HepG2 (cell line): Measurements from ENCODE around the gene KCNH1. TPM values are rescaled to one million over a fixed set of nuclear protein-coding genes. Genes with fewer than 3 reads are reported as not detected.

Experiments used
- ATAC-seq: fragments of 200-7000 bp; cut with Tn5 transposase; 3 replicates; pipeline ENCODE4 v1.9.1; 2020; ENCODE audit warnings: mild to moderate bottlenecking, moderate library complexity
- BruUV-seq: library from RNA; stranded (reverse); fragments of 400-500 nt; replicated peaks from 2 replicates; lab custom pipeline; 2021; lab: Mats Ljungman, UMichigan
- CTCF ChIA-PET: fragments of 300-600 bp; formaldehyde crosslinking; extraction: SDS; loops from one replicate; lab custom pipeline; 2021; ENCODE audit warnings: low total read pairs, inconsistent platforms, low intra/inter-chr PET ratio; lab: Yijun Ruan, JAX
- POLR2A ChIA-PET: fragments of 350-600 bp; sonication (Branson Sonifier 250); formaldehyde crosslinking; loops from one replicate; lab custom pipeline; 2020; ENCODE audit warnings: antibody characterized with exemption, inconsistent platforms; lab: Yijun Ruan, JAX
- DNase-seq: peaks from one replicate; pipeline ENCODE4 v3.0.0-alpha.2; 2015; ENCODE audit warnings: low spot score
- FAIRE-seq: peaks from 3 replicates; lab custom pipeline; 2011; peaks lifted over from hg19 to GRCh38; lab: Jason Lieb, UNC
- H2AFZ ChIP-seq: one replicate; pipeline ENCODE4 v1.6.1; 2011; ENCODE audit warnings: low read length, inconsistent platforms
- H3K27ac ChIP-seq: fragments of 300-600 bp; 3 replicates; pipeline ENCODE4 v1.8.0; 2011; ENCODE audit warnings: mixed run types, mild to moderate bottlenecking, mixed read lengths, low read length, inconsistent platforms; ENCODE audit not compliant: insufficient read depth; ENCODE audit errors: extremely low read length
- H3K27me3 ChIP-seq, 2 experiments: fragments of 200-600 bp in 1 of 2; 2 replicates in 1 of 2; 3 replicates in 1 of 2; pipeline versions ENCODE4 v1.6.0 to v1.8.0; 2011; ENCODE audit warnings: low read length in 2 of 2, mild to moderate bottlenecking in 2 of 2, moderate library complexity in 2 of 2, inconsistent platforms in 1 of 2; ENCODE audit not compliant: insufficient read depth in 2 of 2, control insufficient read depth in 1 of 2
- H3K36me3 ChIP-seq, 2 experiments: fragments of 200-600 bp in 1 of 2; replicated peaks in 1 of 2; 2 replicates in 1 of 2; 3 replicates in 1 of 2; pipeline versions ENCODE4 v1.5.1 to v1.8.0; 2011; ENCODE audit warnings: low read length in 2 of 2, inconsistent platforms in 1 of 2; ENCODE audit not compliant: insufficient read depth in 2 of 2, control insufficient read depth in 1 of 2
- H3K4me1 ChIP-seq: 2 replicates; pipeline ENCODE4 v1.5.1; 2012; ENCODE audit warnings: low read length, inconsistent platforms; ENCODE audit not compliant: insufficient read depth
- H3K4me2 ChIP-seq: 2 replicates; pipeline ENCODE4 v1.6.0; 2011; ENCODE audit warnings: low read depth, low read length, inconsistent platforms
- H3K4me3 ChIP-seq, 3 experiments: fragments of 200-600 bp in 1 of 3; sonication (generic), shearing (Covaris generic) in 1 of 3; replicated peaks in 1 of 3; 2 replicates each; pipeline ENCODE4 v1.5.1; 2011 to 2016; ENCODE audit warnings: low read length in 3 of 3, inconsistent platforms in 2 of 3, low read depth in 2 of 3, mild to moderate bottlenecking in 2 of 3, control low read depth in 1 of 3, mixed read lengths in 1 of 3; ENCODE audit not compliant: insufficient read depth in 1 of 3
- H3K79me2 ChIP-seq: one replicate; pipeline ENCODE4 v1.6.1; 2011; ENCODE audit warnings: low read length, inconsistent platforms; ENCODE audit not compliant: insufficient read depth
- H3K9ac ChIP-seq: 2 replicates; pipeline ENCODE4 v1.6.0; 2011; ENCODE audit warnings: mild to moderate bottlenecking, low read depth, low read length, inconsistent platforms; ENCODE audit not compliant: insufficient read depth
- H3K9me3 ChIP-seq: 2 replicates; pipeline ENCODE4 v1.5.1; 2012; ENCODE audit warnings: mild to moderate bottlenecking, low read length
- H4K20me1 ChIP-seq: 2 replicates; pipeline ENCODE4 v1.6.0; 2011; ENCODE audit warnings: inconsistent platforms, mild to moderate bottlenecking, low read length, moderate library complexity; ENCODE audit not compliant: insufficient read depth
- AHR ChIP-seq: IDR thresholded peaks from 2 replicates; pipeline ENCODE4 v1.6.1; 2018; ENCODE audit warnings: missing genetic modification reagents, missing compliant biosample characterization
- SIX4 ChIP-seq: sonication (generic); formaldehyde crosslinking; IDR thresholded peaks from 2 replicates; pipeline ENCODE4 v1.4.0; 2020; ENCODE audit warnings: missing genetic modification reagents
- SRF ChIP-seq: IDR thresholded peaks from 2 replicates; pipeline ENCODE4 v1.6.1; 2011; ENCODE audit warnings: mild to moderate bottlenecking, low read depth, low read length, moderate library complexity
- ZBTB8A ChIP-seq: sonication (generic); formaldehyde crosslinking; IDR thresholded peaks from 2 replicates; pipeline ENCODE4 v1.4.0; 2020; ENCODE audit warnings: mild to moderate bottlenecking, low read depth, missing genetic modification reagents, borderline replicate concordance
- ZFP82 ChIP-seq: sonication (generic); formaldehyde crosslinking; IDR thresholded peaks from 2 replicates; pipeline ENCODE4 v1.5.1; 2020; ENCODE audit warnings: mild to moderate bottlenecking, missing genetic modification reagents, borderline replicate concordance
- ZFY ChIP-seq: sonication (generic); formaldehyde crosslinking; IDR thresholded peaks from 2 replicates; pipeline ENCODE4 v1.4.0; 2020; ENCODE audit warnings: missing genetic modification reagents
- ZNF337 ChIP-seq: sonication (generic); formaldehyde crosslinking; IDR thresholded peaks from 2 replicates; pipeline ENCODE4 v1.5.1; 2020; ENCODE audit warnings: missing genetic modification reagents, low read depth, mild to moderate bottlenecking, borderline replicate concordance
- ZNF558 ChIP-seq: sonication (generic); formaldehyde crosslinking; IDR thresholded peaks from 2 replicates; pipeline ENCODE4 v1.9.0; 2022; ENCODE audit warnings: mild to moderate bottlenecking, missing genetic modification reagents, borderline replicate concordance
- ZNF605 ChIP-seq: sonication (generic); formaldehyde crosslinking; IDR thresholded peaks from 2 replicates; pipeline ENCODE4 v1.8.0; 2022; ENCODE audit warnings: mild to moderate bottlenecking, missing genetic modification reagents
- WGBS: methylation state at CpG from one replicate; pipeline ENCODE4 v1.1.6; 2017; ENCODE audit warnings: low lambda C conversion rate; 5-methylcytosine and 5-hydroxymethylcytosine counted together
- in situ Hi-C: cut with HindIII; loops from 2 replicates; pipeline ENCODE4 v1.10.0; 2017; ENCODE audit warnings: low pct_unique_long_range_greater_than_20kb; ENCODE audit not compliant: extremely low pct_ligation_motif_present
- intact Hi-C: fragments of 100-400 bp; cut with micrococcal nuclease; formaldehyde crosslinking; loops from one replicate; pipeline ENCODE4 v1.10.0; 2022; ENCODE audit not compliant: unreplicated experiment
- polyA plus RNA-seq, 8 experiments: library from polyadenylated mRNA; depleted of rRNA in 3 of 8; stranded (reverse) in 7 of 8; unstranded in 1 of 8; fragments of >200 nt; fragmentation: Illumina TruSeq in 4 of 8; extraction: Trizol in 4 of 8; gene quantifications; 2 replicates each; pipeline versions ENCODE4 v1.2.1 to v1.2.3, GENCODE V29; 2011 to 2016; ENCODE audit warnings: low read depth in 4 of 8, missing spikeins in 1 of 8, mixed read lengths in 1 of 8; ENCODE audit not compliant: insufficient read depth in 1 of 8
- total RNA-seq, 5 experiments: library from RNA; depleted of rRNA; stranded (reverse); fragments of >200 nt; fragmentation: Illumina TruSeq; extraction: Trizol; gene quantifications; 2 replicates each; pipeline ENCODE4 v1.2.3, GENCODE V29; 2016; ENCODE audit warnings: low read depth in 1 of 5
- TF ChIP-seq, protein P1 (sequence below): sonication (generic); formaldehyde crosslinking; IDR thresholded peaks from 2 replicates; pipeline ENCODE4 v1.4.0; 2020; ENCODE audit warnings: missing genetic modification reagents; ENCODE audit errors: not compliant biosample characterization
- TF ChIP-seq, protein P2 (sequence below), 2 experiments: sonication (generic) in 1 of 2; formaldehyde crosslinking in 1 of 2; IDR thresholded peaks; 2 replicates each; pipeline versions ENCODE4 v1.6.1 to v1.9.0; 2014 to 2022; ENCODE audit warnings: antibody characterized with exemption in 1 of 2, borderline replicate concordance in 1 of 2, inconsistent platforms in 1 of 2, low read depth in 1 of 2, missing genetic modification reagents in 1 of 2

Gene KCNH1
- total and polyA plus RNA-seq, 2 of the 13 experiments (the other 11 are each of a cell fraction or from before 2014, with no cell fraction given), result not detected

DNA sequence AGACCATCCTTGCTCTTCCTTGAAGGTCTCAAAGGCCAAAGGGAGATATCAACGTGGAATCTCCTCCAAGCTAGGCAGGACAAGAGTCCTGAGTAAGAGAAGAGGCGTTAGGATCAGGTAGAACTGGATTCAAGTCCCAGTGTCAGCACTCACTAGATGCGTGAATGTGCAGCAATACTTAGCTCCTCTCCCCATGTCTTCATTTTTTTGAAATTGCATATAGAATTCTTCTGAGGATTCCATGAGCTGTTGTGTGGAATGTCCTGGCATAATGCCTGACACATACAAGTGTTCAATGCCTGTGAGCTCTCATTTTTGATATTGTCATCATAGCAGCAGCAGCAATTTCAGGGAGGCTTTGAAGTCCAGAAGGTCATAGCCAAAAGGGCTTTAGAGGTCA, 333.2 kb downstream of the KCNH1 start (continued):
- TF ChIP-seq ZBTB8A (no peak), ZNF558 (CRISPR knock-in tag) (no peak)

DNA sequence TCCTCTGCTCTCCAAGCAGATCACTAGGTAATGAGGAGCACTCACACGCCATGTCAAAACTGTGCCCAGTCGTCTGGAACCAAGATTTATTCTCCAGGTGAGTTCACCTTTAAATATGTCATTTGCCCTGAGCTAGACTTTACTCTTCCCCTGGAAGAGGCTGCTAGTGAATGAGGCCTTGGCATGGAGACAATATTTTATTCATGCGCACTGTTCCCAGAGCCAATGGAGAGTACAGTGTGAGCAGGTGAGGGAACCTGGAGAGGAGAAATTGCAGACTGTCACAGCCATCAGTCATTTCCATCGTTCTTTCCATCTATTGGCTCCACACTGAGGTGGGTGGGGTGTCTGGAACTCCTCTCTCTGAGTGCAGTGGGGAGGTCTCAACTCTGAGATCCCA, 333.6 kb downstream of the KCNH1 start:
- H3K9ac ChIP-seq, result no peak overlapping the region
- POLR2A ChIA-PET, result no interaction called here
- in situ Hi-C loops, result no loop called here
- FAIRE-seq, result no peak
- no peaks in the 10 kb centered on the region for H3K4me1 ChIP-seq
- no peaks in the 10 kb centered on the region for H3K27me3 ChIP-seq
- H3K36me3 ChIP-seq, result no peaks in the 10 kb centered on the region
- TF ChIP-seq SIX4 (CRISPR knock-in tag) (no peak), ZFY (CRISPR knock-in tag) (no peak), AHR (no peak), ZFP82 (CRISPR knock-in tag) (no peak), ZNF337 (CRISPR knock-in tag) (no peak)
- TF ChIP-seq, all 625 proteins: peak for 0
- Histone ChIP-seq H3K9me3 (no peaks in the 10 kb centered on the region), H3K79me2 (no peaks in the 10 kb centered on the region), H3K27ac (no peak overlapping the region), H4K20me1 (no peaks in the 10 kb centered on the region), H3K4me2 (no peak overlapping the region), H2AFZ (no peak overlapping the region), H3K4me3 (no peak overlapping the region)
- CTCF ChIA-PET, result no interaction called here
- intact Hi-C loops, result no loop called here
- BruUV-seq, result no TSS peak
- 29% methylated on average over 4 of the region's 4 CpGs for WGBS
- DNase-seq (no peak), ATAC-seq (no peak)

DNA sequence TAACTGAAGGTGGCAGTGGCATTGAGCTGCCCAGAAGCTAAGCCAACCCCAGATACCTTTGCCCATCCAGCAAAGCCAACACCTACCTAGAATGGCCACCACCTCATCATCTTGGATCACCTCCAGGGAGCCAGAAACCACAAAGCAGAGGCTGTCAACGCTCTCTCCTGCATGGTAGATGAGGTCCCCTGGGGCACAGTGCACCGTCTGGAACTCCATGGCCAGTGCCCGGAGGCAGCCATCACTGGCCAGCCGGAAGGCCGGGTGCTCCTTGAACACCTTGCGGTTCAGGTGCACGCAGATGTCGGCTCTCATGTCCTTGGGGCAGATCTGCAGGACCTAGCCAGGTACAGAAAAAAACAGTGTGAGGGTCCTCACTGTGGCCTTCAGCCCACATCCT, 336.5 kb downstream of the KCNH1 start:
- in situ Hi-C loops (no loop called here), intact Hi-C loops (no loop called here)
- no peak for ATAC-seq
- H2AFZ ChIP-seq, result no peak overlapping the region
- POLR2A ChIA-PET, result no interaction called here
- H3K36me3 ChIP-seq, result no peaks in the 10 kb centered on the region
- no peaks in the 10 kb centered on the region for H3K79me2 ChIP-seq
- no peak overlapping the region for H3K4me3 ChIP-seq
- no peaks in the 10 kb centered on the region for H4K20me1 ChIP-seq
- no peak for FAIRE-seq
- no peak overlapping the region for H3K27ac ChIP-seq
- no TSS peak for BruUV-seq
- CTCF ChIA-PET, result no interaction called here
- no peaks in the 10 kb centered on the region for H3K9me3 ChIP-seq
- no peaks in the 10 kb centered on the region for H3K27me3 ChIP-seq
- H3K9ac ChIP-seq, result no peak overlapping the region
- no CpG with 5 or more reads among the region's 8 CpGs for WGBS
- H3K4me1 ChIP-seq, result no peaks in the 10 kb centered on the region
- no peak overlapping the region for H3K4me2 ChIP-seq
- DNase-seq, result no peak
- TF ChIP-seq, protein P1, sequence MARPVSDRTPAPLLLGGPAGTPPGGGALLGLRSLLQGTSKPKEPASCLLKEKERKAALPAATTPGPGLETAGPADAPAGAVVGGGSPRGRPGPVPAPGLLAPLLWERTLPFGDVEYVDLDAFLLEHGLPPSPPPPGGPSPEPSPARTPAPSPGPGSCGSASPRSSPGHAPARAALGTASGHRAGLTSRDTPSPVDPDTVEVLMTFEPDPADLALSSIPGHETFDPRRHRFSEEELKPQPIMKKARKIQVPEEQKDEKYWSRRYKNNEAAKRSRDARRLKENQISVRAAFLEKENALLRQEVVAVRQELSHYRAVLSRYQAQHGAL (CRISPR knock-in tag), result no peak
- TF ChIP-seq, protein P2, sequence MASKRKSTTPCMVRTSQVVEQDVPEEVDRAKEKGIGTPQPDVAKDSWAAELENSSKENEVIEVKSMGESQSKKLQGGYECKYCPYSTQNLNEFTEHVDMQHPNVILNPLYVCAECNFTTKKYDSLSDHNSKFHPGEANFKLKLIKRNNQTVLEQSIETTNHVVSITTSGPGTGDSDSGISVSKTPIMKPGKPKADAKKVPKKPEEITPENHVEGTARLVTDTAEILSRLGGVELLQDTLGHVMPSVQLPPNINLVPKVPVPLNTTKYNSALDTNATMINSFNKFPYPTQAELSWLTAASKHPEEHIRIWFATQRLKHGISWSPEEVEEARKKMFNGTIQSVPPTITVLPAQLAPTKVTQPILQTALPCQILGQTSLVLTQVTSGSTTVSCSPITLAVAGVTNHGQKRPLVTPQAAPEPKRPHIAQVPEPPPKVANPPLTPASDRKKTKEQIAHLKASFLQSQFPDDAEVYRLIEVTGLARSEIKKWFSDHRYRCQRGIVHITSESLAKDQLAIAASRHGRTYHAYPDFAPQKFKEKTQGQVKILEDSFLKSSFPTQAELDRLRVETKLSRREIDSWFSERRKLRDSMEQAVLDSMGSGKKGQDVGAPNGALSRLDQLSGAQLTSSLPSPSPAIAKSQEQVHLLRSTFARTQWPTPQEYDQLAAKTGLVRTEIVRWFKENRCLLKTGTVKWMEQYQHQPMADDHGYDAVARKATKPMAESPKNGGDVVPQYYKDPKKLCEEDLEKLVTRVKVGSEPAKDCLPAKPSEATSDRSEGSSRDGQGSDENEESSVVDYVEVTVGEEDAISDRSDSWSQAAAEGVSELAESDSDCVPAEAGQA (IDR thresholded peaks at IDR 0.05; ENCODE audit: low read depth), result no peak
- TF ChIP-seq, protein P2 (CRISPR knock-in tag; IDR thresholded peaks at IDR 0.05; ENCODE audit: borderline replicate concordance), result no peak
- no peak for TF ChIP-seq SRF
- no peak for TF ChIP-seq ZNF605
